PFSK-1 (cell line): ENCODE data around the gene LONRF2. TPM values are rescaled to one million over a fixed set of nuclear protein-coding genes. Genes with fewer than 3 reads are reported as not detected.

Experiments
- FOXP2 ChIP-seq: optimal IDR thresholded peaks from 2 replicates; pipeline ENCODE3; 2011; ENCODE audit warnings: borderline replicate concordance, control low read depth, inconsistent platforms; ENCODE audit not compliant: insufficient read depth; ENCODE audit errors: extremely low read length, extremely low read depth
- POLR2AphosphoS5 ChIP-seq: IDR thresholded peaks from 2 replicates; pipeline ENCODE4 v1.6.1; 2012; ENCODE audit warnings: low read depth, mild to moderate bottlenecking, control low read depth, low read length, moderate library complexity
- SIN3A ChIP-seq: IDR thresholded peaks from 2 replicates; pipeline ENCODE4 v1.6.1; 2012; ENCODE audit warnings: mild to moderate bottlenecking, low read length, moderate library complexity, borderline replicate concordance; ENCODE audit not compliant: insufficient read depth
- TAF1 ChIP-seq: IDR thresholded peaks from 2 replicates; pipeline ENCODE4 v1.6.1; 2012; ENCODE audit warnings: low read length, control low read depth, borderline replicate concordance; ENCODE audit not compliant: insufficient read depth
- polyA plus RNA-seq: library from polyadenylated mRNA; unstranded; fragments of >200 nt; gene quantifications from one replicate; pipeline ENCODE4 v1.2.1, GENCODE V29; 2012; ENCODE audit warnings: low read depth, missing spikeins; ENCODE audit not compliant: insufficient read length
- TF ChIP-seq, protein P1 (sequence below), 2 experiments: IDR thresholded peaks; 2 replicates each; pipeline versions ENCODE4 v1.6.1 to v1.8.0; 2011 to 2012; ENCODE audit warnings: low read depth in 2 of 2, low read length in 2 of 2, control low read depth in 1 of 2, inconsistent platforms in 1 of 2, mild to moderate bottlenecking in 1 of 2, moderate library complexity in 1 of 2; ENCODE audit not compliant: insufficient read depth in 1 of 2

Gene LONRF2
- polyA plus RNA-seq, result 4.8 TPM

DNA sequence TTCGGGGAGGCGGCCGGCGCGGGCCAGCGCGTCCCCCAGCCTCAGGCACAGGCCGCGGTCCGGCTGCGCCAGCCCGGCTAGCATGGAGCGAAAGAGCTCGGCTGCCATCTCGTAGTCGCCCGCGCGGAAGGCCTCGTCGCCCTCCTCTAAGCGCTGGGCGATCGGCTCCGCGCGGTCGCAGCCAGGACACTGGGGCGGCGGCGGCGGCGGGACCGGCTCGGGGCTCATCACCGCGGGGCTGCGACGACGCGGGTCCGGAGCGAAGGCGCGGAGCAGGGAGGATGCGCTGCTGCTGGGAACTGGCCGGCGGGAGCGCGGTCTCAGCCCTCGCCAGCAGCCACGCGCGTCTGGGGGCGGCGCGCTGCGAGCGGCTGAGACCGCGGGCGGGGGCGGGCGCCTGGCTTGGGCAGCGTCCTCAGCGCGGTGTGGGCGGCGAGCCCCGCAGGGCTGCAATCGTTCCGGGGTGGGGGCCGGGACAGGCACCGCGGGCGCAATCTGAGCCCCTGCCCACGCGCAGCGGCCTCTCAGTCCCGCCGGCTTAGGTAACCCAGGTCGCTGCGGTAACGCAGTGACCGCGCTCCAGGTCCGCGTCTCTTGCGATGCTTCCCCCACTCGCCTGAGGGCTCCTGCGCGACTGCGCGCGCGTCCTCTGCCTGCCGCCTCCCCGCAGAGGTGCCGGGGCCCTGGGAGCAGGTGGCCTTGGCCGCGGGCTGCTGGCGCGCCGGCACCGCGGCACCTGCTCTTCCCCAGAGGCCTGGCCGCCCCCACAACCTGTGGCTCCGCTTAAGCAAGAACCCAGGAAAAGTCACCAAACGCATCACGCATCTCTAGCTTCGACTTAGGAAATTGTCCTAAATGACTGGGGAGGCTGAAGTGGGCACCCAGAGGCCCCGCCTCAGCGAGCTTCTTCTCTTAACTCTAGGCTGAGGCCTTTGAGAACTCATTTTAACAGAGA lies at the start of gene LONRF2:
Gene LONRF2, minus strand, starts transcription at position 636 of the 955 bp plus-strand sequence. Its CDS starts 408 bp downstream, at position 228.
- peak; percentile 30 for TF ChIP-seq FOXP2
- no peak for TF ChIP-seq SIN3A

DNA sequence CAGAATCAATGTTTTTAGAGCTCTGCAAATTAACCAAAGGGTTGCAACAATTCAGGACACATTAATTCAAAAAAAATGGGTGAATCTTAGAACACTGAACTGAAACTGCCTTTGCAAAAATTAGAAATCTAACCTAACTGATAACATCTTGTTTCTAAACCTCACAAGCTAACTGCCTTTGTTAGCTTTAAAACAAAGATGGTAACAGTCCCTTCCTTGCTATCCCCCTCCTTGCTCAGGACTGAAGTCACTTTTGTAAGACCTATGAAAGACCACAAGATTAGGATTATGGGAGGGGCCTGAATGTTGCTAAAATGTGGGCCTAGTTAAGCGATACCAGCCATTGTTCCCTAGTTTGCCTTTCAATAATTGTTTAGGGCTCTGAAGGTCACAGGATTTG lies 44.9 kb upstream of the LONRF2 start:
- no peak for TF ChIP-seq TAF1
- TF ChIP-seq SIN3A, result no peak
- no peak for TF ChIP-seq POLR2AphosphoS5
- no peak for TF ChIP-seq FOXP2
- TF ChIP-seq, protein P1, sequence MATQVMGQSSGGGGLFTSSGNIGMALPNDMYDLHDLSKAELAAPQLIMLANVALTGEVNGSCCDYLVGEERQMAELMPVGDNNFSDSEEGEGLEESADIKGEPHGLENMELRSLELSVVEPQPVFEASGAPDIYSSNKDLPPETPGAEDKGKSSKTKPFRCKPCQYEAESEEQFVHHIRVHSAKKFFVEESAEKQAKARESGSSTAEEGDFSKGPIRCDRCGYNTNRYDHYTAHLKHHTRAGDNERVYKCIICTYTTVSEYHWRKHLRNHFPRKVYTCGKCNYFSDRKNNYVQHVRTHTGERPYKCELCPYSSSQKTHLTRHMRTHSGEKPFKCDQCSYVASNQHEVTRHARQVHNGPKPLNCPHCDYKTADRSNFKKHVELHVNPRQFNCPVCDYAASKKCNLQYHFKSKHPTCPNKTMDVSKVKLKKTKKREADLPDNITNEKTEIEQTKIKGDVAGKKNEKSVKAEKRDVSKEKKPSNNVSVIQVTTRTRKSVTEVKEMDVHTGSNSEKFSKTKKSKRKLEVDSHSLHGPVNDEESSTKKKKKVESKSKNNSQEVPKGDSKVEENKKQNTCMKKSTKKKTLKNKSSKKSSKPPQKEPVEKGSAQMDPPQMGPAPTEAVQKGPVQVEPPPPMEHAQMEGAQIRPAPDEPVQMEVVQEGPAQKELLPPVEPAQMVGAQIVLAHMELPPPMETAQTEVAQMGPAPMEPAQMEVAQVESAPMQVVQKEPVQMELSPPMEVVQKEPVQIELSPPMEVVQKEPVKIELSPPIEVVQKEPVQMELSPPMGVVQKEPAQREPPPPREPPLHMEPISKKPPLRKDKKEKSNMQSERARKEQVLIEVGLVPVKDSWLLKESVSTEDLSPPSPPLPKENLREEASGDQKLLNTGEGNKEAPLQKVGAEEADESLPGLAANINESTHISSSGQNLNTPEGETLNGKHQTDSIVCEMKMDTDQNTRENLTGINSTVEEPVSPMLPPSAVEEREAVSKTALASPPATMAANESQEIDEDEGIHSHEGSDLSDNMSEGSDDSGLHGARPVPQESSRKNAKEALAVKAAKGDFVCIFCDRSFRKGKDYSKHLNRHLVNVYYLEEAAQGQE (IDR thresholded peaks at IDR 0.05; ENCODE audit: insufficient read depth in 1 of 2, low read depth in 2 of 2, low read length in 2 of 2), result no peak

DNA sequence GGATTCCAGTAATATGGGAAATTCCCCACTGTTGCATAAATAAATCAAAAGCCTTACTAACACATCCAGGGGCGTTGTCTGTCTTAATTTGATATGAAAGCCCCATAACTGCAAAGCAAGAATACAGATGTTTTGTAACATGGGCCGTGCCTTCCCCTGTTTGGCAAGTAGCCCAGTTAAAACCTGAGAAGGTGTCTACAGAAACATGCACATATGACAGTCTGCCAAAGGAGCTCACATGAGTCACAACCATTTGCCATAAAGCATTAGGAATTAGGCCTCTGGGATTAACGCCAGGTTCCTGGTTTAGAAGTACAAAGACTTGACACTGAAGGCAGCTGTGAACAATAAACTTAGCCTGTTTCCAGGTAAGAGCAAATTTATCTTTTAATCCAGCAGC lies 43.1 kb upstream of the LONRF2 start:
- TF ChIP-seq POLR2AphosphoS5 (no peak), TAF1 (no peak), SIN3A (no peak), FOXP2 (no peak)
- TF ChIP-seq, protein P1 (IDR thresholded peaks at IDR 0.05; ENCODE audit: insufficient read depth in 1 of 2, low read depth in 2 of 2, low read length in 2 of 2), result no peak

DNA sequence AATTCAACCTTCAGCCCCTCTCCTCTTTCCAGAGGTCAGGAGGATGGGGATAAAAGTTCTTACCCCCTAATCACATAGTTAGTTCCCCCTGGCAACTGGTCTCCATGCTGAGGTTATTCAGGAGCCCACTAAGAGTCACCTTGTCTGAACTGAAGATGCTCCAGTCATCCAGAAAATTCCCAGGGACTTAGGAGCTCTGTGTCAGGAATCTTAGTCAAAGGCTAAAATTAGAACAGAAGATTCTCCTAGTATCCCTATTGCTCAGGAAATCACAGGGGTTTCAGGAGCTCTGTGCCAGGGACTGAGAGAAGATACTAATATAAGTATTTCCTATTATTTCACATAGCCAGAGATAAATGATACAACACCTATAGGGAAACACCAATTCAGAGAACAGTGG lies 37.3 kb upstream of the LONRF2 start:
- TF ChIP-seq FOXP2 (no peak), POLR2AphosphoS5 (no peak), TAF1 (no peak), SIN3A (no peak)
- TF ChIP-seq, protein P1 (IDR thresholded peaks at IDR 0.05; ENCODE audit: insufficient read depth in 1 of 2, low read depth in 2 of 2, low read length in 2 of 2), result no peak

GRCh38 chr2:100358554-100358953 lies 36.3 kb upstream of the LONRF2 start:
- TF ChIP-seq, protein P1 (IDR thresholded peaks at IDR 0.05; ENCODE audit: insufficient read depth in 1 of 2, low read depth in 2 of 2, low read length in 2 of 2), result no peak
- TF ChIP-seq SIN3A (no peak), POLR2AphosphoS5 (no peak), FOXP2 (no peak), TAF1 (no peak)
